CD4-positive, alpha-beta T cell (primary cell): Measurements from ENCODE around the gene RNASE8. TPM values are rescaled to one million over a fixed set of nuclear protein-coding genes. Genes with fewer than 3 reads are reported as not detected.

Experiments
- ATAC-seq: fragments of 200-7000 bp; cut with Tn5 transposase; one replicate; pipeline ENCODE4 v1.10.0; 2022; ENCODE audit warnings: mild to moderate bottlenecking; ENCODE audit not compliant: poor library complexity
- CTCF ChIA-PET: fragments of 350-600 bp; sonication (Branson Sonifier 250); formaldehyde crosslinking; loops from one replicate; lab custom pipeline; 2021; ENCODE audit warnings: antibody characterized with exemption, inconsistent platforms; lab: Charles Lee
- POLR2A ChIA-PET: fragments of 350-600 bp; sonication (Branson Sonifier 250); formaldehyde crosslinking; loops from one replicate; lab custom pipeline; 2021; ENCODE audit warnings: antibody characterized with exemption, inconsistent platforms; lab: Charles Lee
- DNase-seq, 14 experiments: peaks; one replicate each; pipeline ENCODE4 v3.0.0-alpha.2; 2013 to 2020; ENCODE audit warnings: mixed read lengths in 2 of 14
- H3K27ac ChIP-seq, 2 donors: one replicate each; pipeline versions ENCODE4 v1.5.1 to v1.7.0; 2013; ENCODE audit warnings: low read length in 2 of 2, low read depth in 1 of 2, mild to moderate bottlenecking in 1 of 2
- H3K27me3 ChIP-seq, 2 experiments: 1 replicate in 1 of 2; 2 replicates in 1 of 2; pipeline versions ENCODE4 v1.6.1 to v1.7.0; 2013; ENCODE audit warnings: low read length in 2 of 2, control low read depth in 1 of 2, mild to moderate bottlenecking in 1 of 2, moderate library complexity in 1 of 2; ENCODE audit not compliant: insufficient read depth in 2 of 2, control insufficient read depth in 1 of 2
- H3K36me3 ChIP-seq: one replicate; pipeline ENCODE4 v1.6.1; 2013; ENCODE audit warnings: low read length, control low read depth; ENCODE audit not compliant: insufficient read depth
- H3K4me1 ChIP-seq: one replicate; pipeline ENCODE4 v1.6.1; 2013; ENCODE audit warnings: low read length, control low read depth; ENCODE audit not compliant: insufficient read depth
- H3K4me3 ChIP-seq: one replicate; pipeline ENCODE4 v1.5.1; 2013; ENCODE audit warnings: mild to moderate bottlenecking, low read length, moderate library complexity
- H3K9me3 ChIP-seq, 2 experiments: 1 replicate in 1 of 2; 2 replicates in 1 of 2; pipeline versions ENCODE4 v1.6.1 to v1.7.0; 2013; ENCODE audit warnings: low read length in 2 of 2, mild to moderate bottlenecking in 2 of 2, control low read depth in 1 of 2, moderate library complexity in 1 of 2; ENCODE audit not compliant: control insufficient read depth in 1 of 2, insufficient read depth in 1 of 2
- H3K27ac Mint-ChIP-seq: one replicate; pipeline ENCODE4 v1.8.0; 2020; ENCODE audit warnings: mixed read lengths
- H3K27me3 Mint-ChIP-seq: one replicate; pipeline ENCODE4 v1.8.0; 2021; ENCODE audit warnings: mixed read lengths
- H3K36me3 Mint-ChIP-seq: one replicate; pipeline ENCODE4 v1.8.0; 2021; ENCODE audit warnings: low read depth, mixed read lengths
- H3K4me1 Mint-ChIP-seq: one replicate; pipeline ENCODE4 v1.8.0; 2021; ENCODE audit warnings: low read depth, mixed read lengths
- H3K4me3 Mint-ChIP-seq: one replicate; pipeline ENCODE4 v1.8.0; 2020; ENCODE audit warnings: mild to moderate bottlenecking, mixed read lengths
- H3K9me3 Mint-ChIP-seq: one replicate; pipeline ENCODE4 v1.8.0; 2020; ENCODE audit warnings: mixed read lengths
- intact Hi-C, 2 experiments: fragments of 100-400 bp; cut with DNase I in 1 of 2; cut with micrococcal nuclease in 1 of 2; formaldehyde crosslinking; loops; one replicate each; pipeline versions ENCODE4 v1.15.1 to v1.9.0; 2023 to 2025; cut with DNase I, micrococcal nuclease
- total RNA-seq, 174 experiments: library from RNA in 2 of 174; stranded (reverse) in 2 of 174; gene quantifications; one replicate each; pipeline ENCODE4 v1.2.3 and lab custom pipeline; 2021 to 2026
- TF ChIP-seq, protein P1 (sequence below): fragments of 200-600 bp; IDR thresholded peaks from one replicate; pipeline ENCODE4 v1.8.0; 2022; ENCODE audit warnings: antibody characterized with exemption, mild to moderate bottlenecking

Gene RNASE8
- total RNA-seq, 2 experiments from 2014 or later = not detected

DNA sequence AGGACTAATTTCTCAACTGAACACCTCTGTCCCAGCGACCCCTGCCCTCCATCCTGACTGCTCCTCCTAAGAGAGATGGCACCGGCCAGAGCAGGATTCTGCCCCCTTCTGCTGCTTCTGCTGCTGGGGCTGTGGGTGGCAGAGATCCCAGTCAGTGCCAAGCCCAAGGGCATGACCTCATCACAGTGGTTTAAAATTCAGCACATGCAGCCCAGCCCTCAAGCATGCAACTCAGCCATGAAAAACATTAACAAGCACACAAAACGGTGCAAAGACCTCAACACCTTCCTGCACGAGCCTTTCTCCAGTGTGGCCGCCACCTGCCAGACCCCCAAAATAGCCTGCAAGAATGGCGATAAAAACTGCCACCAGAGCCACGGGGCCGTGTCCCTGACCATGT is 14.7 kb upstream of the RNASE8 start:
- peaks cover 15% of the 10 kb centered on the region for H3K4me1 ChIP-seq
- TF ChIP-seq, protein P1, sequence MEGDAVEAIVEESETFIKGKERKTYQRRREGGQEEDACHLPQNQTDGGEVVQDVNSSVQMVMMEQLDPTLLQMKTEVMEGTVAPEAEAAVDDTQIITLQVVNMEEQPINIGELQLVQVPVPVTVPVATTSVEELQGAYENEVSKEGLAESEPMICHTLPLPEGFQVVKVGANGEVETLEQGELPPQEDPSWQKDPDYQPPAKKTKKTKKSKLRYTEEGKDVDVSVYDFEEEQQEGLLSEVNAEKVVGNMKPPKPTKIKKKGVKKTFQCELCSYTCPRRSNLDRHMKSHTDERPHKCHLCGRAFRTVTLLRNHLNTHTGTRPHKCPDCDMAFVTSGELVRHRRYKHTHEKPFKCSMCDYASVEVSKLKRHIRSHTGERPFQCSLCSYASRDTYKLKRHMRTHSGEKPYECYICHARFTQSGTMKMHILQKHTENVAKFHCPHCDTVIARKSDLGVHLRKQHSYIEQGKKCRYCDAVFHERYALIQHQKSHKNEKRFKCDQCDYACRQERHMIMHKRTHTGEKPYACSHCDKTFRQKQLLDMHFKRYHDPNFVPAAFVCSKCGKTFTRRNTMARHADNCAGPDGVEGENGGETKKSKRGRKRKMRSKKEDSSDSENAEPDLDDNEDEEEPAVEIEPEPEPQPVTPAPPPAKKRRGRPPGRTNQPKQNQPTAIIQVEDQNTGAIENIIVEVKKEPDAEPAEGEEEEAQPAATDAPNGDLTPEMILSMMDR = no peak
- no peaks in the 10 kb centered on the region for H3K9me3 ChIP-seq
- H3K4me3 ChIP-seq = no peak overlapping the region
- no peaks in the 10 kb centered on the region for H3K36me3 Mint-ChIP-seq
- no peaks in the 10 kb centered on the region for H3K36me3 ChIP-seq
- intact Hi-C loops = no loop called here
- DNase-seq = no peak
- POLR2A ChIA-PET = interaction anchor here (2.0 kb wide), 1 partner anchor 61 kb away, joined by 7 read pairs; no protein-coding TSS in a partner anchor
- H3K4me3 Mint-ChIP-seq = no peak overlapping the region
- peaks cover 10% of the 10 kb centered on the region for H3K27me3 Mint-ChIP-seq
- no peak overlapping the region for H3K27ac Mint-ChIP-seq
- H3K4me1 Mint-ChIP-seq = peaks cover 11% of the 10 kb centered on the region
- H3K27me3 ChIP-seq = no peaks in the 10 kb centered on the region
- CTCF ChIA-PET = interaction anchor here (1.8 kb wide), 1 partner anchor 28 kb away, joined by 6 read pairs; no protein-coding TSS in a partner anchor
- H3K27ac ChIP-seq = no peak overlapping the region
- H3K9me3 Mint-ChIP-seq = no peaks in the 10 kb centered on the region
- ATAC-seq = no peak

- H3K9me3 Mint-ChIP-seq = no peaks in the 10 kb centered on the region
- POLR2A ChIA-PET = interaction anchor here (1.1 to 2.0 kb wide), 3 partner anchors 26 to 61 kb away, joined by 3 to 8 read pairs (median 7); no protein-coding TSS in a partner anchor
- CTCF ChIA-PET = interaction anchor here (1.7 to 1.9 kb wide), 3 partner anchors 29 to 61 kb away, joined by 4 to 10 read pairs (median 6); no protein-coding TSS in a partner anchor
Measured at GRCh38 chr14:21043387-21043973, 14.1 kb upstream of the RNASE8 start.

GRCh38 chr14:21043974-21044618 is 13.5 kb upstream of the RNASE8 start:
- peak; percentile 46 for ATAC-seq
- POLR2A ChIA-PET = interaction anchor here (1.1 to 2.0 kb wide), 3 partner anchors 27 to 60 kb away, joined by 3 to 8 read pairs (median 7); no protein-coding TSS in a partner anchor
- H3K27me3 ChIP-seq = no peaks in the 10 kb centered on the region
- Mint-ChIP-seq H3K27ac (no peak overlapping the region), H3K4me1 (peaks cover 11% of the 10 kb centered on the region), H3K27me3 (peaks cover 17% of the 10 kb centered on the region), H3K4me3 (no peak overlapping the region), H3K36me3 (no peaks in the 10 kb centered on the region), H3K9me3 (no peaks in the 10 kb centered on the region)
- intact Hi-C loops = no loop called here
- CTCF ChIA-PET = interaction anchor here (1.7 to 1.9 kb wide), 2 partner anchors 29 to 60 kb away, joined by 4 to 10 read pairs; no protein-coding TSS in a partner anchor
- DNase-seq = peak in 4 of 14 experiments; percentile 30 to 44 (median 40)
- peaks cover 15% of the 10 kb centered on the region for H3K4me1 ChIP-seq
- no peak overlapping the region for H3K27ac ChIP-seq
- H3K36me3 ChIP-seq = no peaks in the 10 kb centered on the region
- TF ChIP-seq, protein P1 = no peak
- H3K9me3 ChIP-seq = no peaks in the 10 kb centered on the region
- no peak overlapping the region for H3K4me3 ChIP-seq

More at GRCh38 chr14:21043387-21043973, 14.1 kb upstream of the RNASE8 start:
- intact Hi-C loops = no loop called here
- Histone ChIP-seq H3K9me3 (no peaks in the 10 kb centered on the region), H3K4me1 (peaks cover 15% of the 10 kb centered on the region), H3K4me3 (no peak overlapping the region), H3K27ac (no peak overlapping the region), H3K27me3 (no peaks in the 10 kb centered on the region), H3K36me3 (no peaks in the 10 kb centered on the region)
- no peak overlapping the region for H3K27ac Mint-ChIP-seq
- TF ChIP-seq, protein P1 = no peak
- DNase-seq = no peak
- H3K4me3 Mint-ChIP-seq = no peak overlapping the region
- no peak for ATAC-seq
- peaks cover 15% of the 10 kb centered on the region for H3K27me3 Mint-ChIP-seq
- H3K4me1 Mint-ChIP-seq = peaks cover 11% of the 10 kb centered on the region
- H3K36me3 Mint-ChIP-seq = no peaks in the 10 kb centered on the region
